Measurements from ENCODE around the gene TMEM123. TPM values are rescaled to one million over a fixed set of nuclear protein-coding genes. Genes with fewer than 3 reads are reported as not detected.
"Not testable (repeated sequence)": the region's sequence is repeated elsewhere in the genome, so short reads cannot be mapped to it uniquely, and the experiment has no call there.

The TMEM123 gene
- total RNA-seq, 4 donors from 2014 or later = 161 to 212 (median 197) TPM

DNA sequence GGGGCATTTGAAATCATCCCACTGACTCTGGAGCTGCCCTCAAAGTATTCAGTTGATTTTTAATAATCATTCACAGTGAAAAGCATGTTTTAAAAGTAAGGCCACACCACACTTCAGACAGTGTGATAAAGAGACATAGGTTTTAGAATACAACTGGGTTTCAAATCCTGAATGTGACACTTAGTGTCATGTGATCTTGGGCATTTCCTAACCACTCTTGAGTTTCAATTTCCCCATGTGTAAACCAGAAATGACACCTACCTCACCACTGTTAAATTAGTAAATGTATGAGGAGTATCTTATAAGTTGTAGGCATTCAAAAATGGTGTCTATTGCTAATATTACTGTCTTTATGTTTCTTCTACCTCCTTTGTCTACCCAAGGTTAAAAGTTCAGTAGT is 5.4 kb downstream of the TMEM123 start:
- Histone ChIP-seq H3K9me3 (no peaks in the 10 kb centered on the region), H3K4me3 (no peak overlapping the region), H3K27ac (no peak overlapping the region), H3K27me3 (no peaks in the 10 kb centered on the region), H3K4me1 (peaks cover 29% of the 10 kb centered on the region), H3K36me3 (peaks cover 4% of the 10 kb centered on the region)
- TF ChIP-seq, protein P1, sequence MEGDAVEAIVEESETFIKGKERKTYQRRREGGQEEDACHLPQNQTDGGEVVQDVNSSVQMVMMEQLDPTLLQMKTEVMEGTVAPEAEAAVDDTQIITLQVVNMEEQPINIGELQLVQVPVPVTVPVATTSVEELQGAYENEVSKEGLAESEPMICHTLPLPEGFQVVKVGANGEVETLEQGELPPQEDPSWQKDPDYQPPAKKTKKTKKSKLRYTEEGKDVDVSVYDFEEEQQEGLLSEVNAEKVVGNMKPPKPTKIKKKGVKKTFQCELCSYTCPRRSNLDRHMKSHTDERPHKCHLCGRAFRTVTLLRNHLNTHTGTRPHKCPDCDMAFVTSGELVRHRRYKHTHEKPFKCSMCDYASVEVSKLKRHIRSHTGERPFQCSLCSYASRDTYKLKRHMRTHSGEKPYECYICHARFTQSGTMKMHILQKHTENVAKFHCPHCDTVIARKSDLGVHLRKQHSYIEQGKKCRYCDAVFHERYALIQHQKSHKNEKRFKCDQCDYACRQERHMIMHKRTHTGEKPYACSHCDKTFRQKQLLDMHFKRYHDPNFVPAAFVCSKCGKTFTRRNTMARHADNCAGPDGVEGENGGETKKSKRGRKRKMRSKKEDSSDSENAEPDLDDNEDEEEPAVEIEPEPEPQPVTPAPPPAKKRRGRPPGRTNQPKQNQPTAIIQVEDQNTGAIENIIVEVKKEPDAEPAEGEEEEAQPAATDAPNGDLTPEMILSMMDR (IDR thresholded peaks at IDR 0.05) = no peak
- TF ChIP-seq EP300 (IDR thresholded peaks at IDR 0.05) = no peak
- no peak for TF ChIP-seq POLR2A (IDR thresholded peaks at IDR 0.05)
- no peak for TF ChIP-seq POLR2AphosphoS5 (IDR thresholded peaks at IDR 0.05)
- DNase-seq (ENCODE audit: low spot score in 2 of 2) = no peak

DNA sequence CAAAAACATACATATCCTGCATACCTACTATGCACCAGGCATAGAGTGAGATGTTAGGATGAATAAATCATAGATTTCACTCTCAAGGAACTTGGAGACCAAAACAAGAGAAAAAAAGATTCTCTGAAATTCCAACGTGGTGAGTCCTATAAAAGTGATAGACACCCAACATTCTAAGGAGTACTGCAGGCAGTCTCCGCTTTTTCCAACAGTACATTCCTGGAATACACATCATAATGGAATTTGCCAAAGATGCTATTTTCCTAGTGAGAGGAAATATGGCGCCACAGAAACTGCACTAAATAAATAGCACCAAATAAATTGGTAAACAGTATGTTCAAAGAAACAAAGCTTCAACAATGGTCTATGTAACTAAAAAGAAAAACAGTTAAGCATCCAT is 6.0 kb downstream of the TMEM123 start:
- peaks cover 29% of the 10 kb centered on the region for H3K4me1 ChIP-seq
- TF ChIP-seq POLR2A (IDR thresholded peaks at IDR 0.05) (no peak), EP300 (IDR thresholded peaks at IDR 0.05) (no peak), POLR2AphosphoS5 (IDR thresholded peaks at IDR 0.05) (no peak)
- TF ChIP-seq, protein P1 (IDR thresholded peaks at IDR 0.05) = no peak
- H3K27ac ChIP-seq = no peak overlapping the region
- peaks cover 4% of the 10 kb centered on the region for H3K36me3 ChIP-seq
- H3K9me3 ChIP-seq = no peaks in the 10 kb centered on the region
- no peaks in the 10 kb centered on the region for H3K27me3 ChIP-seq
- H3K4me3 ChIP-seq = no peak overlapping the region
- 62% methylated on average over 3 of the region's 3 CpGs for WGBS
- DNase-seq (ENCODE audit: low spot score in 2 of 2) = no peak

DNA sequence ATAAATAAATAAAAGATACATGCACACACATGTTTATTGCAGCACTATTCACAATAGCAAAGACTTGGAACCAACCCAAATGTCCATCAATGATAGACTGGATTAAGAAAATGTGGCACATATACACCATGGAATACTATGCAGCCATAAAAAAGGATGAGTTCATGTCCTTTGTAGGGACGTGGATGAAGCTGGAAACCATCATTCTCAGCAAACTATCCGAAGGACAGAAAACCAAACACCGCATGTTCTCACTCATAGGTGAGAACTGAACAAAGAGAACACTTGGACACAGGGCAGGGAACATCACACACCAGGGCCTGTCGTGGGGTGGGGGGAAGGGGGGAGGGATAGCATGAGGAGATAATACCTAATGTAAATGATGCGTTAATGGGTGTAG is 7.9 kb downstream of the TMEM123 start:
- not testable (repeated sequence) for H3K9me3 ChIP-seq; H3K27ac ChIP-seq; H3K4me3 ChIP-seq; H3K27me3 ChIP-seq; H3K36me3 ChIP-seq; DNase-seq (ENCODE audit: low spot score in 2 of 2)
- peaks cover 12% of the 10 kb centered on the region for H3K4me1 ChIP-seq
- 97% methylated on average over 5 of the region's 5 CpGs for WGBS

DNA sequence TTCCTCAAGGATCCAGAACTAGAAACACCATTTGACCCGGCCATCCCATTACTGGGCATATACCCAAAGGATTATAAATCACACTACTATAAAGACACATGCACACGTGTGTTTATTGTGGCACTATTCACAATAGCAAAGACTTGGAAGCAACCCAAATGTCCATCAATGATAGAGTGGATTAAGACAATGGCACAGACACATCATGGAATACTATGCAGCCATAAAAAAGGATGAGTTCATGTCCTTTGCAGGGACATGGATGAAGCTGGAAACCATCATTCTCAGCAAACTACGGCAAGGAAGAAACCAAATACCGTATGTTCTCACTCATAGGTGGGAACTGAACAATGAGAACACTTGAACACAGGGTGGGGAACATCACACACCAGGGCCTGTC is 8.4 kb downstream of the TMEM123 start:
- not testable (repeated sequence) for DNase-seq (ENCODE audit: low spot score in 2 of 2); H3K9me3 ChIP-seq; H3K27me3 ChIP-seq; H3K36me3 ChIP-seq; H3K27ac ChIP-seq; H3K4me3 ChIP-seq; H3K4me1 ChIP-seq
- WGBS = 80% methylated on average over 4 of the region's 4 CpGs

DNA sequence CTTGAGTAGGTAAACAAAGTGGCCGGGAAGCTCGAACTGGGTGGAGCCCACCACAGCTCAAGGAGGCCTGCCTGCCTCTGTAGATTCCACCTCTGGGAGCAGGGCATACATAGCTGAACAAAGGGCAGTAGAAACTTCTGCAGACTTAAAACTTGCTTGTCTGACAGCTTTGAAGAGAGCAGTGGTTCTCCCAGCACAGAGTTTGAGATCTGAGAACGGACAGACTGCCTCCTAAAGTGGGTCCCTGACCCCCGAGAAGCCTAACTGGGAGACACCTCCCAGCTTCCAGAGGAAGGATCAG is 13.6 kb downstream of the TMEM123 start:
- not testable (repeated sequence) for H3K27ac ChIP-seq; H3K4me1 ChIP-seq; DNase-seq (ENCODE audit: low spot score in 2 of 2); H3K4me3 ChIP-seq; H3K36me3 ChIP-seq; H3K9me3 ChIP-seq; H3K27me3 ChIP-seq
- WGBS = 70% methylated on average over 4 of the region's 4 CpGs

DNA sequence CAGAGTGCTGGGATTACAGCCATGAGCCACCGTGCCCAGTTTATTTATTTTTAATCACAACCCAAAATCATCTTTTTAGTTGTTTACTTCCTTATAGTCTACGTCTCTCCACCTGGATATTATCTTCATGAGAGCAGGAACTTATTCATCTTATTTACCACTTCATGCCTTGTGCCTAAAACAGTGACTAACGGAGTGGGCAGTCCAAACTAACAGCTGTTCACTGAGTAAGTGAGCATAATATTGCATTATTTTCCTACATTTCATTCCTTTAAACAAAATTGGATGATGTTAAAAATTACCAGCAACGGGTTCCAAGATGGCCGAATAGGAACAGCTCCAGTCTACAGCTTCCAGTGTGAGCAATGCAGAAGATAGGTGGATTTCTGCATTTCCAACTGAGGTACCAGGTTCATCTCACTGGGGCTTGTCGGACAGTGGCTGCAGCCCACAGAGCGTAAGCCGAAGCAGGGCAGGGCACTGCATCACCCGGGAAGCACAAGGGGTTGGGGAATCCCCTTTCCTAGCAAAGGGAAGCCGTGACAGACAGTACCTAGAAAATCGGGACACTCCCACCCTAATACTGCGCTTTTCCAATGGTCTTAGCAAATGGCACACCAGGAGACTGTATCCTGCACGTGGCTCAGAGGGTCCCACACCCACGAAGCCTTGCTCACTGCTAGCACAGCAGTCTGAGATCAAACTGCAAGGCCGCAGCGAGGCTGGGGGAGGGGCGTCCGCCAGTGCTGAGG is 14.1 kb downstream of the TMEM123 start:
- WGBS = 93% methylated on average over 17 of the region's 18 CpGs
- TF ChIP-seq POLR2AphosphoS5 (IDR thresholded peaks at IDR 0.05) = no peak
- TF ChIP-seq, protein P1 (IDR thresholded peaks at IDR 0.05) = no peak
- TF ChIP-seq POLR2A (IDR thresholded peaks at IDR 0.05) = no peak
- TF ChIP-seq EP300 (IDR thresholded peaks at IDR 0.05) = no peak
- no peaks in the 10 kb centered on the region for H3K9me3 ChIP-seq
- H3K4me1 ChIP-seq = peaks cover 6% of the 10 kb centered on the region
- no peaks in the 10 kb centered on the region for H3K36me3 ChIP-seq
- H3K27me3 ChIP-seq = no peaks in the 10 kb centered on the region
- no peak for DNase-seq (ENCODE audit: low spot score in 2 of 2)
- no peak overlapping the region for H3K4me3 ChIP-seq
- H3K27ac ChIP-seq = no peak overlapping the region

DNA sequence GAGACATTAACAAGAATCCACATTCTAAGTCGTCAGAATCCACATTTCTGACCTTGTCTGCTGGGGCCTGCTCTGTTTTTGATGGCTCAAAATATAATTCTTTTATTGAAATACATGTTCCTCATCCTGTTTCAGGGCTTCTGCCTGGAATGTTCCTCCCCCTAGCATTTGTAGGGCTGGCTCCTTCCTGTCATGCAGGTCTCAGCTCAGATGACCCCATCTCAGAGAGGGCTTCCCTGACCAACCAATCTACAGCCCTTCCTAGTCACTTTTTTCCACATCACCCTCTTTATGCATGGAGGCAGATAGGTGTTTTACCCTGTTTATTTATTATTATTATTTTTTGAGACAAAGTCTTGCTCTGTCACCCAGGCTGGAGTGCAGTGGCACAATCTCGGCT is 14.8 kb downstream of the TMEM123 start:
- DNase-seq (ENCODE audit: low spot score in 2 of 2) = no peak
- 77% methylated on average over 2 of the region's 2 CpGs for WGBS
- TF ChIP-seq, protein P1 (IDR thresholded peaks at IDR 0.05) = no peak
- TF ChIP-seq EP300 (IDR thresholded peaks at IDR 0.05) (no peak), POLR2A (IDR thresholded peaks at IDR 0.05) (no peak), POLR2AphosphoS5 (IDR thresholded peaks at IDR 0.05) (no peak)
- Histone ChIP-seq H3K9me3 (no peaks in the 10 kb centered on the region), H3K27me3 (no peaks in the 10 kb centered on the region), H3K4me1 (peaks cover 6% of the 10 kb centered on the region), H3K36me3 (peaks cover 4% of the 10 kb centered on the region), H3K4me3 (no peak overlapping the region), H3K27ac (no peak overlapping the region)

Measured in suprapubic skin (tissue), 4 donors.